AG04450 (cell line): ENCODE data around the gene HUNK. TPM values are rescaled to one million over a fixed set of nuclear protein-coding genes. Genes with fewer than 3 reads are reported as not detected.

Experiments used
- CTCF ChIA-PET: fragments of 300-600, 350-600 bp; formaldehyde crosslinking; extraction: SDS; loops from one replicate; lab custom pipeline; 2022; ENCODE audit warnings: antibody characterized with exemption, inconsistent platforms; lab: Charles Lee
- POLR2A ChIA-PET: fragments of 350-600 bp; formaldehyde crosslinking; extraction: SDS; loops from one replicate; lab custom pipeline; 2021; ENCODE audit warnings: antibody characterized with exemption, inconsistent platforms; lab: Yijun Ruan, JAX
- DNase-seq: peaks from one replicate; pipeline ENCODE4 v3.0.0-alpha.2; 2011; ENCODE audit warnings: low read depth, low spot score
- H3K27ac ChIP-seq: one replicate; pipeline ENCODE4 v1.5.1; 2012; ENCODE audit warnings: low read depth, low read length, control low read depth
- H3K27me3 ChIP-seq: one replicate; pipeline ENCODE4 v1.6.0; 2012; ENCODE audit warnings: low read length; ENCODE audit not compliant: control insufficient read depth, insufficient read depth
- H3K4me3 ChIP-seq: 2 replicates; pipeline ENCODE4 v1.5.1; 2011; ENCODE audit warnings: mild to moderate bottlenecking, low read depth, low read length, control low read depth
- H3K9me3 ChIP-seq: 2 replicates; pipeline ENCODE4 v1.5.1; 2012; ENCODE audit warnings: low read length; ENCODE audit not compliant: control insufficient read depth, insufficient read depth
- CTCF ChIP-seq: IDR thresholded peaks from 2 replicates; pipeline ENCODE4 v1.5.1; 2011; ENCODE audit warnings: low read depth, low read length, control low read depth, inconsistent platforms
- polyA minus RNA-seq: library from RNA; depleted of rRNA, polyadenylated mRNA; stranded (reverse); fragments of >200 nt; gene quantifications from 2 replicates; pipeline ENCODE4 v1.2.3, GENCODE V29; 2011; rRNA and poly(A)+ RNA removed
- polyA plus RNA-seq: library from polyadenylated mRNA; depleted of rRNA; stranded (reverse); fragments of >200 nt; gene quantifications from 2 replicates; pipeline ENCODE4 v1.2.3, GENCODE V29; 2011; rRNA removed

The HUNK gene
- polyA plus RNA-seq (0.45 and 0.48 TPM in 2 replicates), polyA minus RNA-seq (0.56 and 0.69 TPM in 2 replicates)

GRCh38 chr21:31872452-31873274 lies at the start of gene HUNK:
Gene HUNK, plus strand, starts transcription at chr21:31873020. Its CDS starts 655 bp downstream, at chr21:31873675.
- Histone ChIP-seq H3K27me3 (peaks cover 36% of the 10 kb centered on the region), H3K27ac (no peak within 1 kb of the TSS), H3K4me3 (peak within 1 kb of the TSS; percentile 55), H3K9me3 (no peaks in the 10 kb centered on the region; the same call in 1 of the 2 replicates)
- peak; percentile 17; the same call in 1 of the 2 replicates for TF ChIP-seq CTCF
- POLR2A ChIA-PET: interaction anchor here (0.9 kb wide), 1 partner anchor 73 kb away, joined by 3 read pairs; no protein-coding TSS in a partner anchor
- no peak for DNase-seq
- CTCF ChIA-PET: interaction anchor here (0.6 to 6.4 kb wide), 3 partner anchors 18 to 390 kb away, joined by 3 to 55 read pairs (median 4); no protein-coding TSS in a partner anchor

- ChIA-PET POLR2A (no interaction called here), CTCF (no interaction called here)
- H3K27me3 ChIP-seq: no peaks in the 10 kb centered on the region
Measured at GRCh38 chr21:31829736-31830472, 42.9 kb upstream of the HUNK start.

GRCh38 chr21:31830701-31831100 lies 42.1 kb upstream of the HUNK start:
- no peaks in the 10 kb centered on the region for H3K27me3 ChIP-seq
- H3K9me3 ChIP-seq: no peaks in the 10 kb centered on the region
- CTCF ChIA-PET: no interaction called here
- POLR2A ChIA-PET: no interaction called here
- no peak overlapping the region for H3K27ac ChIP-seq
- no peak for DNase-seq
- TF ChIP-seq CTCF: no peak
- no peak overlapping the region for H3K4me3 ChIP-seq

More at GRCh38 chr21:31829736-31830472, 42.9 kb upstream of the HUNK start:
- DNase-seq: no peak
- TF ChIP-seq CTCF: no peak
- Histone ChIP-seq H3K27ac (no peak overlapping the region), H3K4me3 (no peak overlapping the region), H3K9me3 (no peaks in the 10 kb centered on the region)

- CTCF ChIA-PET: no interaction called here
- Histone ChIP-seq H3K4me3 (no peak overlapping the region), H3K9me3 (no peaks in the 10 kb centered on the region), H3K27me3 (no peaks in the 10 kb centered on the region), H3K27ac (no peak overlapping the region)
- TF ChIP-seq CTCF: no peak
- DNase-seq: no peak
- POLR2A ChIA-PET: no interaction called here
Measured at GRCh38 chr21:31837041-31837440, 35.8 kb upstream of the HUNK start.
